Neural cell (in vitro differentiated cells): ENCODE results near the gene TAMM41. TPM values are rescaled to one million over a fixed set of nuclear protein-coding genes. Genes with fewer than 3 reads are reported as not detected.

Source experiments
- H2AFZ ChIP-seq: fragments of 200-600, 300-800 bp; sonication (generic), shearing (Covaris generic); 2 replicates; pipeline ENCODE4 v1.6.0; 2014; ENCODE audit warnings: low read depth, mild to moderate bottlenecking, antibody characterized with exemption, low read length, moderate library complexity
- H3F3A ChIP-seq: fragments of 200-600 bp; shearing (Covaris generic); 2 replicates; pipeline ENCODE4 v1.6.1; 2016; ENCODE audit warnings: mild to moderate bottlenecking, moderate library complexity, mixed read lengths, antibody characterized with exemption, low read length; ENCODE audit not compliant: insufficient read depth, poor library complexity, severe bottlenecking
- H3K27ac ChIP-seq: fragments of 200-600, 300-800 bp; sonication (generic), shearing (Covaris generic); 2 replicates; pipeline ENCODE4 v1.5.1; 2014; ENCODE audit warnings: mild to moderate bottlenecking, low read length, moderate library complexity
- H3K27me3 ChIP-seq: fragments of 300-800, 200-600 bp; sonication (generic), shearing (Covaris generic); 2 replicates; pipeline ENCODE4 v1.6.0; 2014; ENCODE audit warnings: mild to moderate bottlenecking, low read depth, low read length, moderate library complexity; ENCODE audit not compliant: insufficient read depth
- H3K36me3 ChIP-seq: fragments of 300-800, 200-600 bp; sonication (generic), shearing (Covaris generic); 2 replicates; pipeline ENCODE4 v1.5.1; 2014; ENCODE audit warnings: mild to moderate bottlenecking, antibody characterized with exemption, low read length, moderate library complexity; ENCODE audit not compliant: insufficient read depth
- H3K4me2 ChIP-seq: fragments of 300-800, 200-600 bp; sonication (generic), shearing (Covaris generic); 2 replicates; pipeline ENCODE4 v1.6.0; 2014; ENCODE audit warnings: mild to moderate bottlenecking, low read length
- H3K4me3 ChIP-seq: fragments of 300-800, 200-600 bp; sonication (generic), shearing (Covaris generic); 2 replicates; pipeline ENCODE4 v1.5.1; 2014; ENCODE audit warnings: mild to moderate bottlenecking, low read length, moderate library complexity
- H3K79me2 ChIP-seq: fragments of 200-600 bp; shearing (Covaris generic); replicated peaks from 2 replicates; pipeline ENCODE4 v1.6.0; 2014; ENCODE audit warnings: mild to moderate bottlenecking, low read length, moderate library complexity; ENCODE audit not compliant: insufficient read depth
- H3K9ac ChIP-seq: fragments of 300-800, 200-600 bp; sonication (generic), shearing (Covaris generic); 2 replicates; pipeline ENCODE4 v1.6.1; 2016; ENCODE audit warnings: mild to moderate bottlenecking, low read length, mixed read lengths
- H3K9me2 ChIP-seq: fragments of 200-600 bp; shearing (Covaris generic); 2 replicates; pipeline ENCODE4 v1.6.1; 2016; ENCODE audit warnings: mild to moderate bottlenecking, low read length, mixed read lengths; ENCODE audit not compliant: insufficient read depth
- H3K9me3 ChIP-seq: fragments of 200-600, 300-800 bp; sonication (generic), shearing (Covaris generic); 2 replicates; pipeline ENCODE4 v1.6.1; 2016; ENCODE audit warnings: mild to moderate bottlenecking, mixed run types, low read length, moderate library complexity, mixed read lengths
- H4K20me1 ChIP-seq: fragments of 200-600 bp; shearing (Covaris generic); 2 replicates; pipeline ENCODE4 v1.6.1; 2016; ENCODE audit warnings: mild to moderate bottlenecking, mixed run types; ENCODE audit not compliant: insufficient read depth
- CTCF ChIP-seq: fragments of 450-650 bp; IDR thresholded peaks from 2 replicates; pipeline ENCODE4 v1.5.1; 2014; ENCODE audit warnings: antibody characterized with exemption, mild to moderate bottlenecking, moderate library complexity; ENCODE audit not compliant: poor library complexity, severe bottlenecking
- EP300 ChIP-seq: fragments of 450-650 bp; conservative IDR thresholded peaks from 2 replicates; pipeline ENCODE4 v1.6.1; 2014; ENCODE audit warnings: antibody characterized with exemption, mild to moderate bottlenecking, moderate library complexity; ENCODE audit not compliant: poor library complexity, severe bottlenecking
- EZH2 ChIP-seq: fragments of 200-600, 300-800 bp; shearing (Covaris generic), sonication (generic); IDR thresholded peaks from 2 replicates; pipeline ENCODE4 v1.6.1; 2014; ENCODE audit warnings: antibody characterized with exemption, low read length, borderline replicate concordance, mild to moderate bottlenecking; ENCODE audit not compliant: insufficient read depth, poor library complexity, severe bottlenecking
- MXI1 ChIP-seq: fragments of 450-650 bp; conservative IDR thresholded peaks from 2 replicates; pipeline ENCODE4 v1.6.1; 2014; ENCODE audit warnings: antibody characterized with exemption, mild to moderate bottlenecking; ENCODE audit not compliant: poor library complexity, severe bottlenecking
- POLR2AphosphoS5 ChIP-seq: IDR thresholded peaks from 2 replicates; pipeline ENCODE4 v1.6.1; 2012
- RAD21 ChIP-seq: fragments of 450-650 bp; conservative IDR thresholded peaks from 2 replicates; pipeline ENCODE4 v1.6.1; 2014; ENCODE audit warnings: antibody characterized with exemption, mild to moderate bottlenecking, moderate library complexity
- REST ChIP-seq: IDR thresholded peaks from 2 replicates; pipeline ENCODE4 v1.6.1; 2012; ENCODE audit warnings: borderline replicate concordance
- SMC3 ChIP-seq: fragments of 450-650 bp; conservative IDR thresholded peaks from 2 replicates; pipeline ENCODE4 v1.6.1; 2014; ENCODE audit warnings: antibody characterized with exemption, mild to moderate bottlenecking, moderate library complexity; ENCODE audit not compliant: poor library complexity
- TAF1 ChIP-seq: IDR thresholded peaks from 2 replicates; pipeline ENCODE4 v1.6.1; 2012; ENCODE audit warnings: low read depth
- polyA plus RNA-seq: library from polyadenylated mRNA; depleted of rRNA; stranded (reverse); fragments of >200 nt; gene quantifications from 2 replicates; pipeline ENCODE4 v1.2.3, GENCODE V29; 2014

The TAMM41 gene
- polyA plus RNA-seq, 1 donor from 2014 or later = 3.1 TPM

GRCh38 chr3:11818033-11818432, 28.7 kb downstream of the TAMM41 start:
- Histone ChIP-seq H3K79me2 (no peaks in the 10 kb centered on the region), H3K27me3 (no peaks in the 10 kb centered on the region), H4K20me1 (no peaks in the 10 kb centered on the region), H3K9me3 (no peaks in the 10 kb centered on the region), H3K36me3 (peaks cover 4% of the 10 kb centered on the region), H3K4me2 (no peak overlapping the region), H3K4me3 (no peak overlapping the region), H3K9me2 (no peaks in the 10 kb centered on the region), H3K9ac (no peak overlapping the region), H3K27ac (no peak overlapping the region), H3F3A (no peaks in the 10 kb centered on the region), H2AFZ (no peak overlapping the region)
- TF ChIP-seq SMC3 = no peak
- TF ChIP-seq EP300 = no peak
- no peak for TF ChIP-seq RAD21
- no peak for TF ChIP-seq EZH2
- no peak for TF ChIP-seq REST
- no peak for TF ChIP-seq CTCF
- TF ChIP-seq TAF1 = no peak
- no peak for TF ChIP-seq MXI1
- no peak for TF ChIP-seq POLR2AphosphoS5

GRCh38 chr3:11815111-11815510, 31.6 kb downstream of the TAMM41 start:
- H3K9me3 ChIP-seq = no peaks in the 10 kb centered on the region
- peaks cover 4% of the 10 kb centered on the region for H3K36me3 ChIP-seq
- no peak overlapping the region for H3K9ac ChIP-seq
- no peaks in the 10 kb centered on the region for H4K20me1 ChIP-seq
- TF ChIP-seq POLR2AphosphoS5 (no peak), EP300 (no peak), CTCF (no peak), TAF1 (no peak), MXI1 (no peak), REST (no peak), EZH2 (no peak), RAD21 (no peak), SMC3 (no peak)
- no peaks in the 10 kb centered on the region for H3K79me2 ChIP-seq
- no peaks in the 10 kb centered on the region for H3K27me3 ChIP-seq
- H3K4me3 ChIP-seq = no peak overlapping the region
- no peak overlapping the region for H3K4me2 ChIP-seq
- no peaks in the 10 kb centered on the region for H3F3A ChIP-seq
- H3K9me2 ChIP-seq = no peaks in the 10 kb centered on the region
- H2AFZ ChIP-seq = no peak overlapping the region
- H3K27ac ChIP-seq = no peak overlapping the region
